KMS-11 (cell line): ENCODE data around the gene SLC48A1.

Experiments used
- H2AFZ ChIP-seq: fragments of 200-600 bp; sonication (generic); 2 replicates; pipeline ENCODE4 v1.6.1; 2016; ENCODE audit warnings: antibody characterized with exemption, mixed run types, low read depth
- H3K27ac ChIP-seq: fragments of 200-600 bp; sonication (generic); 2 replicates; pipeline ENCODE4 v1.6.1; 2016; ENCODE audit warnings: mild to moderate bottlenecking, mixed run types
- H3K27me3 ChIP-seq: fragments of 200-600 bp; sonication (generic); 2 replicates; pipeline ENCODE4 v1.6.1; 2017; ENCODE audit warnings: mild to moderate bottlenecking, low read depth, mixed run types, moderate library complexity; ENCODE audit not compliant: insufficient read depth
- H3K36me3 ChIP-seq: fragments of 200-600 bp; sonication (generic); 2 replicates; pipeline ENCODE4 v1.6.1; 2017; ENCODE audit warnings: mild to moderate bottlenecking, mixed run types; ENCODE audit not compliant: insufficient read depth
- H3K4me1 ChIP-seq: fragments of 200-600 bp; sonication (generic); 2 replicates; pipeline ENCODE4 v1.6.1; 2016; ENCODE audit warnings: mild to moderate bottlenecking, low read depth, mixed run types; ENCODE audit not compliant: poor library complexity, severe bottlenecking
- H3K4me2 ChIP-seq: fragments of 200-600 bp; sonication (generic); 2 replicates; pipeline ENCODE4 v1.7.0; 2016; ENCODE audit warnings: mild to moderate bottlenecking, mixed run types
- H3K4me3 ChIP-seq: fragments of 200-600 bp; sonication (generic); IDR thresholded peaks from 2 replicates; pipeline ENCODE4 v1.6.1; 2017; ENCODE audit warnings: low read depth, low read length, mixed read lengths; ENCODE audit not compliant: insufficient read depth
- H3K79me2 ChIP-seq: fragments of 200-600 bp; sonication (generic); 2 replicates; pipeline ENCODE4 v1.6.1; 2016; ENCODE audit warnings: low read depth, mixed run types; ENCODE audit not compliant: insufficient read depth
- H3K9ac ChIP-seq: fragments of 200-600 bp; sonication (generic); 2 replicates; pipeline ENCODE4 v1.6.1; 2016; ENCODE audit warnings: mild to moderate bottlenecking, mixed run types
- H4K20me1 ChIP-seq: fragments of 200-600 bp; sonication (generic); 2 replicates; pipeline ENCODE4 v1.6.1; 2016; ENCODE audit warnings: mild to moderate bottlenecking, mixed run types; ENCODE audit not compliant: insufficient read depth
- TF ChIP-seq, protein P1 (sequence below): fragments of 200-600 bp; sonication (generic); conservative IDR thresholded peaks from 2 replicates; pipeline ENCODE4 v1.6.1; 2017; ENCODE audit warnings: low read depth, mild to moderate bottlenecking, antibody characterized with exemption, low read length, moderate library complexity, mixed read lengths

SLC48A1 gene

GRCh38 chr12:47824635-47825034, 51.6 kb downstream of the SLC48A1 start:
- no peak overlapping the region for H3K9ac ChIP-seq
- TF ChIP-seq, protein P1, sequence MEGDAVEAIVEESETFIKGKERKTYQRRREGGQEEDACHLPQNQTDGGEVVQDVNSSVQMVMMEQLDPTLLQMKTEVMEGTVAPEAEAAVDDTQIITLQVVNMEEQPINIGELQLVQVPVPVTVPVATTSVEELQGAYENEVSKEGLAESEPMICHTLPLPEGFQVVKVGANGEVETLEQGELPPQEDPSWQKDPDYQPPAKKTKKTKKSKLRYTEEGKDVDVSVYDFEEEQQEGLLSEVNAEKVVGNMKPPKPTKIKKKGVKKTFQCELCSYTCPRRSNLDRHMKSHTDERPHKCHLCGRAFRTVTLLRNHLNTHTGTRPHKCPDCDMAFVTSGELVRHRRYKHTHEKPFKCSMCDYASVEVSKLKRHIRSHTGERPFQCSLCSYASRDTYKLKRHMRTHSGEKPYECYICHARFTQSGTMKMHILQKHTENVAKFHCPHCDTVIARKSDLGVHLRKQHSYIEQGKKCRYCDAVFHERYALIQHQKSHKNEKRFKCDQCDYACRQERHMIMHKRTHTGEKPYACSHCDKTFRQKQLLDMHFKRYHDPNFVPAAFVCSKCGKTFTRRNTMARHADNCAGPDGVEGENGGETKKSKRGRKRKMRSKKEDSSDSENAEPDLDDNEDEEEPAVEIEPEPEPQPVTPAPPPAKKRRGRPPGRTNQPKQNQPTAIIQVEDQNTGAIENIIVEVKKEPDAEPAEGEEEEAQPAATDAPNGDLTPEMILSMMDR = no peak
- no peaks in the 10 kb centered on the region for H4K20me1 ChIP-seq
- H3K4me2 ChIP-seq = peak overlapping the region; percentile 64
- H3K4me3 ChIP-seq = no peak overlapping the region
- no peaks in the 10 kb centered on the region for H3K36me3 ChIP-seq
- peaks cover 12% of the 10 kb centered on the region; the same call in 1 of the 2 replicates for H3K79me2 ChIP-seq
- H3K27me3 ChIP-seq = no peaks in the 10 kb centered on the region
- peaks cover 79% of the 10 kb centered on the region for H3K4me1 ChIP-seq
- H2AFZ ChIP-seq = peak overlapping the region; percentile 39
- H3K27ac ChIP-seq = peak overlapping the region; percentile 22; the same call in 1 of the 2 replicates

DNA sequence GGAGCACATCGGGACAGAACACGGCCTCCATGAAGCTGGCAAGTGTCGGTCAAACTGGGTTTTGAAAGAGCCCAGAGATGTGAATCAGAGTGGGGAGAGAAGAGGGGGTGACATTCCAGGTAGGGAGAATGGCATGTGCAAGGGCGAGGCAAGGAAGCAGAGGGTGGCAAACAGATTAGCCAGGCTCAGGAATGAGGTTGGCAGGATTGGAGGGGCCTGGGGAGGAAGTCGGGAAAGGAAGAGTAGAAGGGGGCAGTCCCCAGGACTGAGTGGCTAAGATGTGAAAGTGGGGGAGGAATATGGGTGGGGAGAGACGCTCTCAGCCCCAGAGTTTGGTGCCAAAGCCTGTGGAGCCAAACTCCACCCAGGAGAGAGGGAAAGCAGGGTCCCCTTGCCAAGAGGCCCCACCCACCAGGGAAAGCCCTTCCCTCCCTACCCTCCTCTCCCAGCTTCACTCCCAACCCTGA, 52.2 kb downstream of the SLC48A1 start:
- Histone ChIP-seq H4K20me1 (no peaks in the 10 kb centered on the region), H3K4me1 (peaks cover 79% of the 10 kb centered on the region), H3K4me2 (peak overlapping the region; percentile 64), H3K27ac (no peak overlapping the region), H3K4me3 (no peak overlapping the region), H3K9ac (no peak overlapping the region), H3K27me3 (no peaks in the 10 kb centered on the region), H3K36me3 (no peaks in the 10 kb centered on the region), H3K79me2 (peaks cover 10% of the 10 kb centered on the region; the same call in 1 of the 2 replicates), H2AFZ (0 out of 2 replicates have a peak overlapping the region, but pooled peaks have one; percentile 39)
- TF ChIP-seq, protein P1 = no peak

DNA sequence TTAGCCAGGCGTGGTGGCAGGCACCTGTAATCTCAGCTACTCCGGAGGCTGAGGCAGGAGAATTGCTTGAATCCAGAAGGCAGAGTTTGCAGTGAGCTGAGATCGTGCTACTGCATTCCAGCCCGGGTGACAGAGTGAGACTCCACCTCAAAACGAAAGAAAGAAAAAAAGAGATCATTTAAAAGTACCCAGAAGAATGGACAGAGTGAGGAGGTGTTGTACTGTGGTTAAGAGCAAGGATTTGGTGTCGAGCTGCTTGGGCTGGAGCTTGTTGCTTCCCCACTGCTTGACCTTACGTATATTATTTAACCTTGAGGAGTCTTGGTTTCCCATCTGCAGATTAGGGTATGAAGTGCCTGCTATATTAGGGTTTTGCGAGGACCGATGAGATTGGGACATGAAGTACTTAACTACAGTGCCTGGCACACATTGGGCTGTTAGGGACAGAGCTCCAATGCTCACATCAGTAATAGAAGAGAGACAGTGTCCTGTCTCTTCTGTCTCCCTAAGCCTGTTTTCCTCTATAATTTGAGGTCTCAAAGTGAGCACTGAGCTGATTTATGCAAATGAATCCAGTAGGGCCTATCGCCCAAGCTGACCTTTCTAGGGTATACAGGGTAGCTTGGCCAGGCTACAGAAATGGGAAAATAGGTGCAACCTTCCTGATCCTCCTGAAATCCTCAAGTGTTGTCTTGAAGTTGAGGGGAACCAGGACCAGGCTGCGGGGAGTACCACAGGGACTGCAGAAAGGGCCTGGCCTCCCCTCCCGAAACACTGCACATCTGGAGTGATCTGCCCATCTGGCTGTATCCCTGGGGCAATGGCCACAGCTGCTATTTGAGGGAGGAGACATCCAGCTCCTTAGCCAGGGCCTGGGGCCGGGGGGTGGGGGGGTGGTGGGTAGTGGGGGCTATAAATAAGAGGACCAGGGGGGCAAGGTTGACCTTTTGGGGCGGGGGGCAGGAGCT, 55.3 kb downstream of the SLC48A1 start:
- TF ChIP-seq, protein P1 = no peak
- Histone ChIP-seq H3K79me2 (no peaks in the 10 kb centered on the region), H3K4me2 (no peak overlapping the region), H3K9ac (no peak overlapping the region), H3K27ac (no peak overlapping the region), H3K27me3 (no peaks in the 10 kb centered on the region), H3K36me3 (no peaks in the 10 kb centered on the region), H3K4me1 (peaks cover 68% of the 10 kb centered on the region), H4K20me1 (no peaks in the 10 kb centered on the region), H2AFZ (no peak overlapping the region), H3K4me3 (no peak overlapping the region)

DNA sequence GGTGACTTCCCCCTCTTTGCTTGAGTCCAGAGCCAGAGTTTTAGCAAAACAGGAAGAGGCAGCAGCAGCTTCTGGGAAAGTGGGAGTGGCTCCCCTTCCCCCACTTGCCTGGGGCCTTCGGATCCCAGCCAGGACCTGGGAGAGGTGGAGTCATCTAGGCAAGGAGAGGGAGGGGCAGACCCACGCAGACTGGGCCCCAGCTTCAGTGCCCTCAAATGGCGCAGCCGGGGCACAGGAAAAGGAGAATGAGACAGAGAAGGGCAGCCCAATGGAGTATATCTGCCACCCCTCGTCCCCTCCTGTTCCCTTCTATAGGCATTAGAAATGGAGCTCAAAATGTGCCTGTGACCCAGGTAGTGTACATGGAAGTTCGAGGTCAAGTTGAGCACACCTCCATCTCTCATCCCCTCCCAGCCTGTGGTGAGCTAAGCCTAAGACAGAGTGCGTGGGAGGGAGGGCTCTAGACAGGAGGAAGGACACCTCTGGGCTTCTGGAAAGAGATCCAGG, 56.0 kb downstream of the SLC48A1 start:
- H3K4me1 ChIP-seq = peaks cover 63% of the 10 kb centered on the region
- H3K36me3 ChIP-seq = no peaks in the 10 kb centered on the region
- no peaks in the 10 kb centered on the region for H3K27me3 ChIP-seq
- H3K79me2 ChIP-seq = no peaks in the 10 kb centered on the region
- no peak overlapping the region for H3K4me2 ChIP-seq
- H3K27ac ChIP-seq = no peak overlapping the region
- H4K20me1 ChIP-seq = no peaks in the 10 kb centered on the region
- TF ChIP-seq, protein P1 = no peak
- H3K4me3 ChIP-seq = no peak overlapping the region
- no peak overlapping the region for H2AFZ ChIP-seq
- H3K9ac ChIP-seq = no peak overlapping the region
